Fibroblast of lung (primary cell): ENCODE results near the gene MYO1D. TPM values are rescaled to one million over a fixed set of nuclear protein-coding genes. Genes with fewer than 3 reads are reported as not detected.

Source experiments
- DNase-seq, 2 donors: peaks; one replicate each; pipeline versions ENCODE4 v3.0.0 to v3.0.0-alpha.2; 2010; ENCODE audit warnings: low read depth in 2 of 2
- H2AFZ ChIP-seq: 2 replicates; pipeline ENCODE4 v1.5.1; 2012; ENCODE audit warnings: low read length, control low read depth, inconsistent platforms
- H3K27ac ChIP-seq: 2 replicates; pipeline ENCODE4 v1.5.1; 2011; ENCODE audit warnings: low read length, control low read depth; ENCODE audit not compliant: insufficient read depth
- H3K27me3 ChIP-seq: 2 replicates; pipeline ENCODE4 v1.5.1; 2011; ENCODE audit warnings: mild to moderate bottlenecking, low read length; ENCODE audit not compliant: control insufficient read depth, insufficient read depth
- H3K36me3 ChIP-seq: 2 replicates; pipeline ENCODE4 v1.5.1; 2011; ENCODE audit warnings: low read length; ENCODE audit not compliant: control insufficient read depth, insufficient read depth
- H3K4me1 ChIP-seq: 2 replicates; pipeline ENCODE4 v1.5.1; 2011; ENCODE audit warnings: low read length; ENCODE audit not compliant: control insufficient read depth, insufficient read depth; ENCODE audit errors: extremely low read depth
- H3K4me2 ChIP-seq: 2 replicates; pipeline ENCODE4 v1.5.1; 2011; ENCODE audit warnings: low read length, control low read depth; ENCODE audit not compliant: insufficient read depth; ENCODE audit errors: extremely low read depth
- H3K4me3 ChIP-seq, 4 experiments: fragments of 200-600 bp in 1 of 4; sonication (generic) in 1 of 4; replicated peaks in 1 of 4; 2 replicates each; pipeline ENCODE4 v1.5.1; 2011 to 2016; ENCODE audit warnings: low read length in 4 of 4, low read depth in 3 of 4, mild to moderate bottlenecking in 3 of 4, control low read depth in 2 of 4, inconsistent platforms in 1 of 4, mixed read lengths in 1 of 4; ENCODE audit not compliant: insufficient read depth in 1 of 4; ENCODE audit errors: control extremely low read depth in 1 of 4
- H3K79me2 ChIP-seq: 2 replicates; pipeline ENCODE4 v1.5.1; 2012; ENCODE audit warnings: mild to moderate bottlenecking, low read length, inconsistent platforms; ENCODE audit not compliant: control insufficient read depth, insufficient read depth
- H3K9ac ChIP-seq: 2 replicates; pipeline ENCODE4 v1.5.1; 2011; ENCODE audit warnings: mild to moderate bottlenecking, low read length, control low read depth; ENCODE audit not compliant: insufficient read depth
- H3K9me3 ChIP-seq: 2 replicates; pipeline ENCODE4 v1.5.1; 2012; ENCODE audit warnings: low read depth, low read length; ENCODE audit not compliant: control insufficient read depth, insufficient read depth
- H4K20me1 ChIP-seq: 2 replicates; pipeline ENCODE4 v1.5.1; 2011; ENCODE audit warnings: low read length; ENCODE audit not compliant: control insufficient read depth, insufficient read depth; ENCODE audit errors: extremely low read depth
- CTCF ChIP-seq, 2 donors: IDR thresholded peaks in 1 of 2; conservative IDR thresholded peaks in 1 of 2; 1 replicate in 1 of 2; 2 replicates in 1 of 2; pipeline ENCODE4 v1.5.1; 2011 to 2012; ENCODE audit warnings: low read length in 2 of 2, control low read depth in 1 of 2, inconsistent platforms in 1 of 2, low read depth in 1 of 2, mild to moderate bottlenecking in 1 of 2
- EZH2 ChIP-seq: IDR thresholded peaks from 2 replicates; pipeline ENCODE4 v1.5.1; 2012; ENCODE audit warnings: low read length, control low read depth, mild to moderate bottlenecking; ENCODE audit errors: missing control alignments
- polyA plus RNA-seq, 2 donors: library from polyadenylated mRNA; depleted of rRNA in 1 of 2; stranded (reverse) in 1 of 2; unstranded in 1 of 2; fragments of >200 nt; gene quantifications; 2 replicates each; pipeline ENCODE4 v1.2.1, GENCODE V29; 2011 to 2012; ENCODE audit warnings: missing spikeins in 1 of 2
- total RNA-seq: library from RNA; depleted of rRNA; stranded (reverse); fragments of >200 nt; gene quantifications from 2 replicates; pipeline ENCODE4 v1.2.1, GENCODE V29; 2014

MYO1D gene
- total and polyA plus RNA-seq, 2 donors (not counting 1 experiment from before 2014, with no cell fraction given) = 35.0 to 46.6 TPM

GRCh38 chr17:32664936-32665583 is 211.9 kb downstream of the MYO1D start:
- no peaks in the 10 kb centered on the region for H3K9me3 ChIP-seq
- H3K27me3 ChIP-seq = no peaks in the 10 kb centered on the region
- H3K4me1 ChIP-seq = no peaks in the 10 kb centered on the region
- H3K36me3 ChIP-seq = no peaks in the 10 kb centered on the region
- no peak overlapping the region for H3K4me2 ChIP-seq
- no peak overlapping the region for H2AFZ ChIP-seq
- no peaks in the 10 kb centered on the region for H3K79me2 ChIP-seq
- H3K9ac ChIP-seq = no peak overlapping the region
- TF ChIP-seq EZH2 = no peak
- no peak for TF ChIP-seq CTCF (conservative IDR thresholded peaks at IDR 0.05 in 1 of 2, IDR thresholded peaks at IDR 0.05 in 1 of 2; ENCODE audit: low read depth in 1 of 2, low read length in 2 of 2)
- H3K4me3 ChIP-seq = no peak overlapping the region
- DNase-seq = no peak
- no peaks in the 10 kb centered on the region for H4K20me1 ChIP-seq
- H3K27ac ChIP-seq = no peak overlapping the region

GRCh38 chr17:32660496-32660985 is 216.4 kb downstream of the MYO1D start:
- H3K79me2 ChIP-seq = no peaks in the 10 kb centered on the region
- H3K9ac ChIP-seq = no peak overlapping the region
- no peaks in the 10 kb centered on the region for H4K20me1 ChIP-seq
- TF ChIP-seq CTCF (conservative IDR thresholded peaks at IDR 0.05 in 1 of 2, IDR thresholded peaks at IDR 0.05 in 1 of 2; ENCODE audit: low read depth in 1 of 2, low read length in 2 of 2) = no peak
- TF ChIP-seq EZH2 = no peak
- H3K9me3 ChIP-seq = no peaks in the 10 kb centered on the region
- H3K4me3 ChIP-seq = no peak overlapping the region
- no peaks in the 10 kb centered on the region for H3K36me3 ChIP-seq
- no peaks in the 10 kb centered on the region for H3K27me3 ChIP-seq
- no peak overlapping the region for H2AFZ ChIP-seq
- H3K4me1 ChIP-seq = no peaks in the 10 kb centered on the region
- no peak overlapping the region for H3K27ac ChIP-seq
- no peak for DNase-seq
- H3K4me2 ChIP-seq = no peak overlapping the region

GRCh38 chr17:32659419-32659842 is 217.5 kb downstream of the MYO1D start:
- no peaks in the 10 kb centered on the region for H3K4me1 ChIP-seq
- no peak overlapping the region for H3K9ac ChIP-seq
- H4K20me1 ChIP-seq = no peaks in the 10 kb centered on the region
- no peaks in the 10 kb centered on the region for H3K9me3 ChIP-seq
- peak; percentile 33 to 65 for DNase-seq
- TF ChIP-seq EZH2 (no peak), CTCF (conservative IDR thresholded peaks at IDR 0.05 in 1 of 2, IDR thresholded peaks at IDR 0.05 in 1 of 2; ENCODE audit: low read depth in 1 of 2, low read length in 2 of 2) (peak; percentile 89 to 99)
- H3K4me3 ChIP-seq = no peak overlapping the region
- no peaks in the 10 kb centered on the region for H3K36me3 ChIP-seq
- no peak overlapping the region for H3K27ac ChIP-seq
- H3K4me2 ChIP-seq = no peak overlapping the region
- H3K79me2 ChIP-seq = no peaks in the 10 kb centered on the region
- no peak overlapping the region for H2AFZ ChIP-seq
- no peaks in the 10 kb centered on the region for H3K27me3 ChIP-seq
